Measurements from ENCODE around the gene UBA1.

UBA1 gene

GRCh38 chrX:47181301-47181700 is 12.3 kb upstream of the UBA1 start:
- Histone ChIP-seq H3K4me2 (ENCODE audit: low read length) (no peak overlapping the region), H3K4me1 (ENCODE audit: control insufficient read depth, insufficient read depth, low read length) (peaks cover 12% of the 10 kb centered on the region), H3K9ac (ENCODE audit: low read depth, low read length) (no peak overlapping the region), H3K4me3 (ENCODE audit: low read length) (no peak overlapping the region), H3K36me3 (ENCODE audit: insufficient read depth, low read length) (peaks cover 26% of the 10 kb centered on the region), H3K9me3 (replicated peaks; ENCODE audit: low read length) (no peaks in the 10 kb centered on the region), H3K27me3 (ENCODE audit: control insufficient read depth, insufficient read depth, low read length) (peaks cover 9% of the 10 kb centered on the region)

- Histone ChIP-seq H3K4me2 (ENCODE audit: low read length) (no peak overlapping the region), H3K4me3 (ENCODE audit: low read length) (no peak overlapping the region), H3K36me3 (ENCODE audit: insufficient read depth, low read length) (peaks cover 28% of the 10 kb centered on the region), H3K4me1 (ENCODE audit: control insufficient read depth, insufficient read depth, low read length) (peaks cover 12% of the 10 kb centered on the region), H3K27me3 (ENCODE audit: control insufficient read depth, insufficient read depth, low read length) (peaks cover 9% of the 10 kb centered on the region), H3K9ac (ENCODE audit: low read depth, low read length) (no peak overlapping the region), H3K9me3 (replicated peaks; ENCODE audit: low read length) (no peaks in the 10 kb centered on the region)
Measured at GRCh38 chrX:47182106-47182700, 11.4 kb upstream of the UBA1 start.

- H3K9ac ChIP-seq (ENCODE audit: low read depth, low read length): no peak overlapping the region
- H3K4me3 ChIP-seq (ENCODE audit: low read length): no peak overlapping the region
- peaks cover 21% of the 10 kb centered on the region for H3K36me3 ChIP-seq (ENCODE audit: insufficient read depth, low read length)
- H3K4me1 ChIP-seq (ENCODE audit: control insufficient read depth, insufficient read depth, low read length): peaks cover 3% of the 10 kb centered on the region
- no peak overlapping the region for H3K4me2 ChIP-seq (ENCODE audit: low read length)
- H3K27me3 ChIP-seq (ENCODE audit: control insufficient read depth, insufficient read depth, low read length): peaks cover 13% of the 10 kb centered on the region
- no peaks in the 10 kb centered on the region for H3K9me3 ChIP-seq (replicated peaks; ENCODE audit: low read length)
Measured at GRCh38 chrX:47184486-47184885, 9.1 kb upstream of the UBA1 start.

GRCh38 chrX:47185241-47185640 is 8.4 kb upstream of the UBA1 start:
- H3K4me1 ChIP-seq (ENCODE audit: control insufficient read depth, insufficient read depth, low read length): no peaks in the 10 kb centered on the region
- H3K36me3 ChIP-seq (ENCODE audit: insufficient read depth, low read length): peaks cover 16% of the 10 kb centered on the region
- no peaks in the 10 kb centered on the region for H3K9me3 ChIP-seq (replicated peaks; ENCODE audit: low read length)
- no peak overlapping the region for H3K4me3 ChIP-seq (ENCODE audit: low read length)
- H3K27me3 ChIP-seq (ENCODE audit: control insufficient read depth, insufficient read depth, low read length): peaks cover 13% of the 10 kb centered on the region
- no peak overlapping the region for H3K9ac ChIP-seq (ENCODE audit: low read depth, low read length)
- no peak overlapping the region for H3K4me2 ChIP-seq (ENCODE audit: low read length)

- no peak overlapping the region for H3K4me2 ChIP-seq (ENCODE audit: low read length)
- H3K9me3 ChIP-seq (replicated peaks; ENCODE audit: low read length): no peaks in the 10 kb centered on the region
- H3K27me3 ChIP-seq (ENCODE audit: control insufficient read depth, insufficient read depth, low read length): peaks cover 10% of the 10 kb centered on the region
- H3K9ac ChIP-seq (ENCODE audit: low read depth, low read length): no peak overlapping the region
- no peak overlapping the region for H3K4me3 ChIP-seq (ENCODE audit: low read length)
- no peaks in the 10 kb centered on the region for H3K4me1 ChIP-seq (ENCODE audit: control insufficient read depth, insufficient read depth, low read length)
- peaks cover 16% of the 10 kb centered on the region for H3K36me3 ChIP-seq (ENCODE audit: insufficient read depth, low read length)
Measured at GRCh38 chrX:47186096-47186740, 7.4 kb upstream of the UBA1 start.

- H3K4me3 ChIP-seq (ENCODE audit: low read length): no peak overlapping the region
- no peak overlapping the region for H3K9ac ChIP-seq (ENCODE audit: low read depth, low read length)
- H3K9me3 ChIP-seq (replicated peaks; ENCODE audit: low read length): no peaks in the 10 kb centered on the region
- peaks cover 5% of the 10 kb centered on the region for H3K27me3 ChIP-seq (ENCODE audit: control insufficient read depth, insufficient read depth, low read length)
- no peak overlapping the region for H3K4me2 ChIP-seq (ENCODE audit: low read length)
- H3K36me3 ChIP-seq (ENCODE audit: insufficient read depth, low read length): peaks cover 16% of the 10 kb centered on the region
- peaks cover 2% of the 10 kb centered on the region for H3K4me1 ChIP-seq (ENCODE audit: control insufficient read depth, insufficient read depth, low read length)
Measured at GRCh38 chrX:47187106-47187677, 6.4 kb upstream of the UBA1 start.

GRCh38 chrX:47189906-47190305 is 3.7 kb upstream of the UBA1 start:
- Histone ChIP-seq H3K9me3 (replicated peaks; ENCODE audit: low read length) (no peaks in the 10 kb centered on the region), H3K4me3 (ENCODE audit: low read length) (no peak overlapping the region), H3K27me3 (ENCODE audit: control insufficient read depth, insufficient read depth, low read length) (peaks cover 4% of the 10 kb centered on the region), H3K4me2 (ENCODE audit: low read length) (no peak overlapping the region), H3K4me1 (ENCODE audit: control insufficient read depth, insufficient read depth, low read length) (peaks cover 8% of the 10 kb centered on the region), H3K36me3 (ENCODE audit: insufficient read depth, low read length) (peaks cover 18% of the 10 kb centered on the region), H3K9ac (ENCODE audit: low read depth, low read length) (no peak overlapping the region)

- Histone ChIP-seq H3K4me2 (ENCODE audit: low read length) (peak overlapping the region; percentile 82), H3K4me3 (ENCODE audit: low read length) (peak overlapping the region; percentile 75), H3K27me3 (ENCODE audit: control insufficient read depth, insufficient read depth, low read length) (peaks cover 4% of the 10 kb centered on the region), H3K9me3 (replicated peaks; ENCODE audit: low read length) (no peaks in the 10 kb centered on the region), H3K4me1 (ENCODE audit: control insufficient read depth, insufficient read depth, low read length) (peaks cover 11% of the 10 kb centered on the region), H3K9ac (ENCODE audit: low read depth, low read length) (peak overlapping the region; percentile 81), H3K36me3 (ENCODE audit: insufficient read depth, low read length) (peaks cover 19% of the 10 kb centered on the region)
Measured at GRCh38 chrX:47190445-47191269, 3.0 kb upstream of the UBA1 start.

GRCh38 chrX:47191331-47191730 is 2.3 kb upstream of the UBA1 start:
- Histone ChIP-seq H3K9ac (ENCODE audit: low read depth, low read length) (peak overlapping the region; percentile 81), H3K4me2 (ENCODE audit: low read length) (peak overlapping the region; percentile 82), H3K4me1 (ENCODE audit: control insufficient read depth, insufficient read depth, low read length) (peaks cover 18% of the 10 kb centered on the region), H3K4me3 (ENCODE audit: low read length) (peak overlapping the region; percentile 75), H3K36me3 (ENCODE audit: insufficient read depth, low read length) (peaks cover 16% of the 10 kb centered on the region), H3K9me3 (replicated peaks; ENCODE audit: low read length) (no peaks in the 10 kb centered on the region), H3K27me3 (ENCODE audit: control insufficient read depth, insufficient read depth, low read length) (peaks cover 4% of the 10 kb centered on the region)

- H3K9ac ChIP-seq (ENCODE audit: low read depth, low read length): peak overlapping the region; percentile 81
- peaks cover 4% of the 10 kb centered on the region for H3K27me3 ChIP-seq (ENCODE audit: control insufficient read depth, insufficient read depth, low read length)
- H3K4me3 ChIP-seq (ENCODE audit: low read length): peak overlapping the region; percentile 75
- H3K36me3 ChIP-seq (ENCODE audit: insufficient read depth, low read length): peaks cover 18% of the 10 kb centered on the region
- peaks cover 23% of the 10 kb centered on the region for H3K4me1 ChIP-seq (ENCODE audit: control insufficient read depth, insufficient read depth, low read length)
- H3K9me3 ChIP-seq (replicated peaks; ENCODE audit: low read length): no peaks in the 10 kb centered on the region
- peak overlapping the region; percentile 82 for H3K4me2 ChIP-seq (ENCODE audit: low read length)
Measured at GRCh38 chrX:47191806-47192401, 1.7 kb upstream of the UBA1 start.

GRCh38 chrX:47194194-47194787 is 662 bp downstream of the UBA1 start:
- Histone ChIP-seq H3K9me3 (replicated peaks; ENCODE audit: low read length) (no peaks in the 10 kb centered on the region), H3K4me3 (ENCODE audit: low read length) (peak overlapping the region; percentile 94), H3K4me1 (ENCODE audit: control insufficient read depth, insufficient read depth, low read length) (peaks cover 40% of the 10 kb centered on the region), H3K9ac (ENCODE audit: low read depth, low read length) (peak overlapping the region; percentile 99), H3K36me3 (ENCODE audit: insufficient read depth, low read length) (peaks cover 35% of the 10 kb centered on the region), H3K27me3 (ENCODE audit: control insufficient read depth, insufficient read depth, low read length) (no peaks in the 10 kb centered on the region), H3K4me2 (ENCODE audit: low read length) (peak overlapping the region; percentile 90)

Measured in skeletal muscle satellite cell (primary cell).